IPS-18a (cell line): ENCODE measurements around the gene GNB2.
A peak's percentile ranks its signal among the peaks of the same experiment; 100 is the strongest.

Experiments
- H3K27ac ChIP-seq: one replicate; pipeline ENCODE4 v1.5.1; 2013; ENCODE audit warnings: low read length
- H3K27me3 ChIP-seq: one replicate; pipeline ENCODE4 v1.6.1; 2013; ENCODE audit warnings: mild to moderate bottlenecking, low read length; ENCODE audit not compliant: control insufficient read depth, insufficient read depth
- H3K36me3 ChIP-seq: one replicate; pipeline ENCODE4 v1.6.1; 2013; ENCODE audit warnings: low read depth, low read length; ENCODE audit not compliant: control insufficient read depth
- H3K4me1 ChIP-seq: one replicate; pipeline ENCODE4 v1.6.1; 2013; ENCODE audit warnings: low read depth, low read length; ENCODE audit not compliant: control insufficient read depth
- H3K4me3 ChIP-seq: one replicate; pipeline ENCODE4 v1.5.1; 2013; ENCODE audit warnings: low read length
- H3K9ac ChIP-seq: one replicate; pipeline ENCODE4 v1.6.1; 2013; ENCODE audit warnings: mild to moderate bottlenecking, low read length, moderate library complexity
- H3K9me3 ChIP-seq: one replicate; pipeline ENCODE4 v1.6.1; 2013; ENCODE audit warnings: low read depth, low read length; ENCODE audit not compliant: control insufficient read depth

GNB2 gene

GRCh38 chr7:100685631-100686145 lies 12.1 kb downstream of the GNB2 start:
- H3K4me1 ChIP-seq: no peaks in the 10 kb centered on the region
- no peak overlapping the region for H3K9ac ChIP-seq
- no peak overlapping the region for H3K27ac ChIP-seq
- no peaks in the 10 kb centered on the region for H3K9me3 ChIP-seq
- no peak overlapping the region for H3K4me3 ChIP-seq
- peaks cover 80% of the 10 kb centered on the region for H3K36me3 ChIP-seq
- H3K27me3 ChIP-seq: no peaks in the 10 kb centered on the region

- Histone ChIP-seq H3K27me3 (no peaks in the 10 kb centered on the region), H3K9me3 (no peaks in the 10 kb centered on the region), H3K4me1 (no peaks in the 10 kb centered on the region), H3K27ac (no peak overlapping the region), H3K4me3 (no peak overlapping the region), H3K9ac (no peak overlapping the region), H3K36me3 (peaks cover 81% of the 10 kb centered on the region)
Observed at GRCh38 chr7:100686201-100686821, 12.8 kb downstream of the GNB2 start.

GRCh38 chr7:100686822-100687211 lies 13.3 kb downstream of the GNB2 start:
- Histone ChIP-seq H3K27ac (no peak overlapping the region), H3K4me1 (peaks cover 1% of the 10 kb centered on the region), H3K9ac (no peak overlapping the region), H3K4me3 (no peak overlapping the region), H3K36me3 (peaks cover 76% of the 10 kb centered on the region), H3K9me3 (no peaks in the 10 kb centered on the region), H3K27me3 (no peaks in the 10 kb centered on the region)

GRCh38 chr7:100687261-100687660 lies 13.7 kb downstream of the GNB2 start:
- Histone ChIP-seq H3K9me3 (no peaks in the 10 kb centered on the region), H3K27me3 (no peaks in the 10 kb centered on the region), H3K9ac (no peak overlapping the region), H3K36me3 (peaks cover 73% of the 10 kb centered on the region), H3K4me1 (peaks cover 6% of the 10 kb centered on the region), H3K27ac (no peak overlapping the region), H3K4me3 (no peak overlapping the region)

GRCh38 chr7:100687751-100688300 lies 14.3 kb downstream of the GNB2 start:
- H3K36me3 ChIP-seq: peaks cover 71% of the 10 kb centered on the region
- H3K4me1 ChIP-seq: peaks cover 11% of the 10 kb centered on the region
- no peak overlapping the region for H3K27ac ChIP-seq
- H3K4me3 ChIP-seq: no peak overlapping the region
- H3K9ac ChIP-seq: no peak overlapping the region
- H3K9me3 ChIP-seq: no peaks in the 10 kb centered on the region
- H3K27me3 ChIP-seq: no peaks in the 10 kb centered on the region

- peaks cover 66% of the 10 kb centered on the region for H3K36me3 ChIP-seq
- peaks cover 13% of the 10 kb centered on the region for H3K4me1 ChIP-seq
- no peak overlapping the region for H3K4me3 ChIP-seq
- H3K27me3 ChIP-seq: no peaks in the 10 kb centered on the region
- no peaks in the 10 kb centered on the region for H3K9me3 ChIP-seq
- H3K9ac ChIP-seq: no peak overlapping the region
- H3K27ac ChIP-seq: no peak overlapping the region
Observed at GRCh38 chr7:100688326-100688860, 14.9 kb downstream of the GNB2 start.

- no peak overlapping the region for H3K27ac ChIP-seq
- H3K9ac ChIP-seq: no peak overlapping the region
- H3K36me3 ChIP-seq: peaks cover 55% of the 10 kb centered on the region
- H3K4me1 ChIP-seq: peaks cover 13% of the 10 kb centered on the region
- no peaks in the 10 kb centered on the region for H3K9me3 ChIP-seq
- no peak overlapping the region for H3K4me3 ChIP-seq
- no peaks in the 10 kb centered on the region for H3K27me3 ChIP-seq
Observed at GRCh38 chr7:100689230-100690135, 15.9 kb downstream of the GNB2 start.

- peak overlapping the region; percentile 88 for H3K4me3 ChIP-seq
- H3K27ac ChIP-seq: no peak overlapping the region
- peaks cover 31% of the 10 kb centered on the region for H3K36me3 ChIP-seq
- H3K9me3 ChIP-seq: no peaks in the 10 kb centered on the region
- peaks cover 13% of the 10 kb centered on the region for H3K4me1 ChIP-seq
- H3K27me3 ChIP-seq: no peaks in the 10 kb centered on the region
- peak overlapping the region; percentile 92 for H3K9ac ChIP-seq
Observed at GRCh38 chr7:100691676-100692577, 18.4 kb downstream of the GNB2 start.

GRCh38 chr7:100692578-100692961 lies 19.0 kb downstream of the GNB2 start:
- Histone ChIP-seq H3K4me1 (peaks cover 13% of the 10 kb centered on the region), H3K9ac (peak overlapping the region; percentile 92), H3K27me3 (no peaks in the 10 kb centered on the region), H3K36me3 (peaks cover 24% of the 10 kb centered on the region), H3K9me3 (no peaks in the 10 kb centered on the region), H3K27ac (no peak overlapping the region), H3K4me3 (peak overlapping the region; percentile 88)

GRCh38 chr7:100693312-100694097 lies 20.0 kb downstream of the GNB2 start:
- H3K36me3 ChIP-seq: peaks cover 15% of the 10 kb centered on the region
- peak overlapping the region; percentile 92 for H3K9ac ChIP-seq
- peaks cover 13% of the 10 kb centered on the region for H3K4me1 ChIP-seq
- peak overlapping the region; percentile 88 for H3K4me3 ChIP-seq
- no peaks in the 10 kb centered on the region for H3K27me3 ChIP-seq
- H3K27ac ChIP-seq: no peak overlapping the region
- H3K9me3 ChIP-seq: no peaks in the 10 kb centered on the region
